GM19452 (cell line): Measurements from ENCODE around the gene SLC7A9.

ENCODE experiments used
- ATAC-seq: cut with Tn5 transposase; IDR thresholded peaks from one replicate; pipeline ENCODE4 v1.9.1; 2021; ENCODE audit not compliant: unreplicated experiment

The SLC7A9 gene

GRCh38 chr19:32869369-32869965 lies at the start of gene SLC7A9:
SLC7A9 (minus strand) TSS chr19:32869767; CDS start chr19:32868534, 1,233 bp downstream.
- no peak for ATAC-seq

GRCh38 chr19:32919365-32919764 lies 49.8 kb upstream of the SLC7A9 start:
- no peak for ATAC-seq

GRCh38 chr19:32917616-32917996 lies 48.0 kb upstream of the SLC7A9 start:
- ATAC-seq: no peak

- ATAC-seq: no peak
Measured at GRCh38 chr19:32916969-32917615, 47.5 kb upstream of the SLC7A9 start.

- no peak for ATAC-seq
Measured at GRCh38 chr19:32914879-32915660, 45.5 kb upstream of the SLC7A9 start.

- ATAC-seq: no peak
Measured at GRCh38 chr19:32911467-32911866, 41.9 kb upstream of the SLC7A9 start.

- no peak for ATAC-seq
Measured at GRCh38 chr19:32910874-32911273, 41.3 kb upstream of the SLC7A9 start.

- ATAC-seq: no peak
Measured at GRCh38 chr19:32910094-32910493, 40.5 kb upstream of the SLC7A9 start.

- ATAC-seq: no peak
Measured at GRCh38 chr19:32909257-32909656, 39.7 kb upstream of the SLC7A9 start.

- ATAC-seq: no peak
Measured at GRCh38 chr19:32908641-32909190, 39.1 kb upstream of the SLC7A9 start.

- no peak for ATAC-seq
Measured at GRCh38 chr19:32902448-32902847, 32.9 kb upstream of the SLC7A9 start.

- no peak for ATAC-seq
Measured at GRCh38 chr19:32901504-32902161, 32.1 kb upstream of the SLC7A9 start.

- no peak for ATAC-seq
Measured at GRCh38 chr19:32896516-32897214, 27.1 kb upstream of the SLC7A9 start.

- ATAC-seq: no peak
Measured at GRCh38 chr19:32895384-32895783, 25.8 kb upstream of the SLC7A9 start.

GRCh38 chr19:32891609-32892008 lies 22.0 kb upstream of the SLC7A9 start:
- no peak for ATAC-seq

- no peak for ATAC-seq
Measured at GRCh38 chr19:32890841-32891240, 21.3 kb upstream of the SLC7A9 start.

GRCh38 chr19:32890326-32890725 lies 20.8 kb upstream of the SLC7A9 start:
- ATAC-seq: no peak

- ATAC-seq: no peak
Measured at GRCh38 chr19:32889137-32889934, 19.8 kb upstream of the SLC7A9 start.

GRCh38 chr19:32887572-32888215 lies 18.1 kb upstream of the SLC7A9 start:
- ATAC-seq: no peak
